Effector CD4-positive, alpha-beta T cell (primary cell): Measurements from ENCODE around the gene TOR1AIP1.

Source experiments
- DNase-seq: peaks from one replicate; pipeline ENCODE4 v3.0.0-alpha.2; 2020

TOR1AIP1 gene

DNA sequence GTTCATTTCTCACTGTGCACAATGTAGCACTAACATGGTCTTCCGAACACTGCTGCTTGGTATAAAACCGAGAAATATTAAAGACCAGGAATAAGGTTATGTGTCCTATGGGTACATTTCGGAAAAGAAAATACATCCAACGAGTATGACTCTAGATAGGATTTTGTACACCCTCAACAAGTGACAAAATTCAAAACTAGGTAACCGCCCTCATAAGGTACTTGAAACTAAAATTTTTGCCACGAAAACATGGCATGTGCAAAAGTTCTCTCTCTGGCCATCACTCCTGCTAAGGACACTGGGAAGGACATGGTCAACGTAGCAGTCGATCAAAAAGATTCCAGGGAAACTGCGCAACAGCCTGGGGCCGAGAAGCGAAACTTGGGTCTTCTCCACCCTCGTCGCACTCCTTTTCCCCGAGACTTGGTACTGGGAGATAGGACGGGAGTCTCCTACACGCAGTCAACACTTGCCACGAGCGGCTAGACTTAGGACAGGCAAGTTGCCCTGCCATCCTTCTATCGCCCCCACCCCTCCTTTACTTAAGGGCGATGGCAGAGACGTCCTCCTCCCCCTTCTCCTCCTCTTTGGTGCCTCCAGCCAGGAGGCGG, 338 bp upstream of the TOR1AIP1 start:
- DNase-seq, result no peak

DNA sequence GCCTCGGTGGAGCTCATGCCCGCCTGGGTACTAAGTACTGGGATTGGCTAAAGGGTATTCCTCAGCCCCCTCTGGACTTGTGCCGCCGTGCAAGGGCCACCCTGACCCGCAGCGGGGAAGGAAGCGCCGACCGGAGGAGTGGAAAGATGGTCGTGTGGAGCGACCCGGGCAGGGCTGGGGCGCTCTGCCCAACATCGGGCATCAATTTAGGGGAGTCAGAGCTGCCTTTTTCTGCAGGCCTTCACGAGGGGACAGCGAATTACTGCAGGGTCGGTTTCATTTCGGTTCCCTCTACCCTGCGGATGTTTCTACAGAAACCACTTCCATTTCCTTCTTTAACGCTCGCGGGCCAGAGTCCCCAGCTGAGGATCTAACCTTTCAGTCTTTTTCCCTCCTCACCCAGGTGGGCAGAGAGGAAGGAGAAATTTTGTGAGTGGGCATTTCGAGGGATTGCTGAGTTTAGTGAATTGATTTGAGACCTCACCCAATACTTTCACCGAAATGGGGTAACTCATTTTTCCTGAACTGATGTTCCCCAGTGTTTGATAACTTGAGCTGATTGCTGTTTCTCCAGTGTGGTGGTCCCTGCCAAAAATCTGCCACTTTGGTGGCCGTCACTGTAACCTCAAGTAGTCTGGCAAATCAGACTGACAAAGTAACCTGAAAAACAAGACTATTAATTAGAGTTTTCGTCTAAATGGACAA, 1.1 kb downstream of the TOR1AIP1 start:
- no peak for DNase-seq

DNA sequence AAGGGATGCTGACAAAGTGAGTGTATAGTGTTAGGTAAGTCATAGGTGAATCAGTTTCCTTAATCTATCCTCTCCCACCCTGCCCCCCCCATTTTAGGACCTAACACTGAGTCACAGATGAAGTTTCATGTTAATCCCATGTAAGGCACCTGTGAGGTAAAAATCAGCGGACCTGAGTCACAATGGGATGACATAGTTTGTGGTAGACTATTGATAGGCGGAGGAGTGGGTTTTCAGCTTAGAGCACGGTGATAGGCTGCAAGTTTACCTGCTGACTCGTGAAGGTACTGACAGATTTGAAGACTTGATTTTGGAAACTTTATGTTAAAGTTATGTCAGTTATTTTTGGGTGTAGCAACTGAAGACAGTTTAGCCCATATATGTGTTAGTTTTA, 1.7 kb downstream of the TOR1AIP1 start:
- DNase-seq, result peak; percentile 69

DNA sequence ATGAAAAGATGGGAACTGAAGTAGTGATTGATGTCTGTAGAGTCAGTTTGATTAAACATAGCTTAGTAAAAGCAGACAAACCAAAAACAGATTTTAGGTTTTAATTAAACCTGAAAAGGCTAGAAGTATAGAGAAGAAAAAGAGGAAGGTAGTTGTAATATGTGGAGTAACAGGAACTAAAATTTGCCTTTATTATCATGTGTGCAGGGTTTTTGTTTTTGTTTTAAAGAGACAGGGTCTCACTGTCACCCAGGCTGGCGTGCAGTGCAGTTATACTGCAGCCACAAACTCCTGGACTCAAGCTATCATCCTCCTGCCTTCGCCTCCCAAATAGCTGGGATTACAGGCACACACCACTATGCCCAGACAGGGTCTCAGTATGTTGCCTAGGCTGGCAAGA, 6.0 kb downstream of the TOR1AIP1 start:
- no peak for DNase-seq

DNA sequence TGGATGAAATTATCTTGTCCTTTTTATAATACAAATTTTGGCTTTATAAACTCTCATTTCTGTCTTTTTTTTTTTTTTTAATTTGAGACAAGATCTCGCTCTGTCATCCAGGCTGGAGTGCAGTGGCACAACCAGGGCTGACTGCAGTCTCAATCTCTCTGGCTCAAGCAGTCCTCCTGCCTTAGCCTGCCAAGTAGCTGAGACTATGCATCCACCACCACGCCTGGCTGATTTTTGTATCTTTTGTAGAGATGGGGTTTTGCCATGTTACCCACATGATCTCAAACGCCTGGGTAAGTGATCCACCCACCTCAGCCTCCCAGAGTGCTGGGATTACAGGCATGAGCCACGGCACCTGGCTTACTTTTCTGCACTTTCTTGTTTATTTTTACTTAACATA, 7.5 kb downstream of the TOR1AIP1 start:
- DNase-seq, result no peak

DNA sequence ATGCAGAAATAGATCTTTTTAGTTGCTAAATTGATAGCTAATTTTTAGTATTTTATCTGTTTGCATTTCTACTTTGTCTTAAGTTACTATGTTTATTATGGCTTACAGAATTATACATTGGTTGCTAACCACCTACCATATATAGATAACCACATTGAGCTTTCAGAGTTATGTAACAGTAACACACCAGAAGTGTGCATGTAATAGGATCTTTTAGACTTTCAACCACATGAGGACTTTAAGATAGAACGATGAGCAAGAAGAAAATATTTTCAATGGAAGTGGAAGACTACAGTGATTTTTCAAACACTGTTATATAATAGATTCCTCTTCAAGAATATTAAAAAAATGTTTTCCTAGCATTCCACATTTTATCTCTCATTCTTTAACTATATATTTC, 28.8 kb downstream of the TOR1AIP1 start:
- DNase-seq, result no peak

DNA sequence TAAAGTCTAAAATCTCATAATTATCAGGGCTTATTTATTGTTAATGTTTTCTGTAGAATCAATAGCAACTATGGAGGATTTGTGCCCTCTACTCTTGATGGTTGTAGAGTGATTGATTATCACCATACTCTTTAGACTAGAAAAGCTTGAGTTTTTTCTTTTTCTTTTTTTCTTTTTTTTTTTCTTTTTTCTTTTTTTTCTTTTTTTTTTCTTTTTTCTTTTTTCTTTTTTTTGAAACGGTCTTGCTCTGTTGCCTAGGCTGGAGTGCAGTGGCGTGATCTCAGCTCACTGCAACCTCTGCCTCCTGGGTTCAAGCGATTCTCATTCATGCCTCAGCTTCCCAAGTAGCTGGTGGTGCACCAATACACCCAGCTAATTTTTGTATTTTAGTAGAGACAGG, 29.7 kb downstream of the TOR1AIP1 start:
- no peak for DNase-seq

DNA sequence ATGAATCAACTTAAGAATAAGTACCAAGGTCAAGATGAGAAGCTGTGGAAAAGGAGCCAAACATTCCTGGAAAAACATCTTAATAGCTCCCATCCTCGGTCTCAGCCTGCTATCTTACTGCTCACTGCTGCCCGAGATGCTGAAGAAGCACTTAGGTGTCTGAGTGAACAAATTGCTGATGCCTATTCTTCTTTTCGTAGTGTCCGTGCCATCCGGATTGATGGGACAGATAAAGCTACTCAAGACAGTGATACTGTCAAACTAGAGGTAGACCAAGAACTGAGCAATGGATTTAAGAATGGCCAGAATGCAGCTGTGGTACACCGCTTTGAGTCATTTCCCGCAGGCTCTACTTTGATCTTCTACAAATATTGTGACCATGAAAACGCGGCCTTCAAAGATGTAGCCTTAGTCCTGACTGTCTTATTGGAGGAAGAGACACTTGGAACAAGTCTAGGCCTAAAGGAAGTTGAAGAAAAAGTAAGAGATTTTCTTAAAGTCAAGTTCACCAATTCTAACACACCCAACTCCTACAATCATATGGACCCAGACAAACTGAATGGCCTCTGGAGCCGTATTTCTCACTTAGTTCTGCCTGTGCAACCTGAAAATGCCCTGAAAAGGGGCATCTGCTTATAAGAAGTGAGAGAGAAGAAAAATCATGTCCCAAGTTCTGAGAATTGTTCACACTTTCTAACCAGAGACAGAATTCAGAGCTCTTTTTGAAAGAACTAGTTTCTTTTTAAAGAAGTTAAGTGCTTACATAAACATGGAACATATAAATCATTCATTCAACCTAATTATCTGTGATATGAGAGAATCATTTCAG, 35.7 kb downstream of the TOR1AIP1 start:
- no peak for DNase-seq

DNA sequence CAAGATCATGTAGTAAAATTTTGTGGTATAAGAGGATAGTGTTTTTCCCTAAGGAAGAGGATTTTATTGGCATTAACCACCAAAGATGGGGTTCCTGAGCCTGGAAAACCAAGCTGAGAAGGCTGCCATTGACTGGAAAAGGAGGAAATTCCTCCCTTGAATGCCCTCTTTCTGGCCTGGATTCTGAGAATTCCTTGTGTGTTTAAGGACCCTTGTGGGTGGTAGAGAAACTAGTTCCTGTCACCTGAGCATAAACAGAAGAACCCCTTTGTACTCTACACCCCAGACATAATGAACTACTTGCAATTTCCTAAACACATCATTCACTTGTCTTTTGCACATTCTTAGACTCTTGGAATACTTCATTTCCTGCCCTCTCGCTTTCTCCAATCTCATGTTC, 39.4 kb downstream of the TOR1AIP1 start:
- DNase-seq, result no peak

DNA sequence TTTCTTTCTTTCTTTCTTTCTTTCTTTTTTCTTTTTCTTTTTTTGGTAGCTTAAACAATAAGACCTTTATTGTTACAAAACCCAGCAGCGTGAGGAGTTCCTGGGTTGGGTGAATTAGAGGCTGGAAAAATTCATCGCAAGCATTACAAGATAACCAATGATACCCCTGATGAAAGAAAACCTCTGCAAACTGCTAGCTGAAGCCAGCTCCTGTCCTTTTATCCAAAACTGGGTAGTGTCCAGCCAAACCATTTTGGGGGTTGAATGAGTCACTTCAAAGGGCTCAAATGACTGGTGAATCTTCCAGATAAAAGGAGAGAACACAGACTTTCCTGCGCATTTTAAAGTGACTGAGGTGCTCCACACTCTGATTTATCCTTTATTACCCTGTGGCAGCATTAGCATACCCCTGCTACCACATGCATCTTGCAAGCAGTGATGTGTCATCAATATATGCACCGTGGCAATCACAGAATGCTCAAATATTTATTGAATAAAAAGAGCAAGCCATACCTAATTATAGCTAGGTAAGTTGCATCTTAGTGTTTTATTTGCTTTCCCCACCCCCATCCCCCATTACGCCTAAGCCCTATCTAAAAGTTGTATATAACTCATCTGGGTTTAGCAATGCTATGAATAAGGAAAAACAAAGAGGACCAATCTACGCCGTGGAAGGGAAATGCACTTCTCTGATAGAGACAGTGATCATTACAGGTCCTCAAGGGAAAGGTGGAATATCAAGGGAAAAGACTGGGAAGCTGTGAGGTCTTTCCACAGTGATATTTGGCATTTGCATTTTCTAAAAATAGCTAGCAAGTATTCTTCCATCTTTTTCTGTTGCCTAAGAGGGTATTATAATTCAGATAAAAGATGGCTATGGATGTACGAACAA, 40.1 kb downstream of the TOR1AIP1 start:
- no peak for DNase-seq

DNA sequence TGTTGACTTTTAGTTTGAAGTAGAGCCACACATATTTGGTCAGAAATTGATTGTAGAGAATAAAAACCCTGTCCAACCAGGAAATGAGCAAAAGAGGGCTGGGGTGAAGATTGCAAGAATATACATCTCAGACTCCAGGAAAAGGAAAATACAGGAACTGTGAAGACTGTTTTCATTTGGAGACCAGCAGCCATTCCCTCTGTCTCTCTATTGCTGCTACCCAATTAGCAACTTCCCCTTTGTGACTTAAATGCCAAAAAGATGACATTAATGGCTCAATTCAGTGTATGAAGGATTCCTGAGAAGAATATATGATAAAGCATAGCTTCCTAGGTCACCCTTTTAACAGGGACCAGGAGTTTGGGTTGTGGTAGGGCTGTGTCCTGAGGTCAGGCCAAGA, 40.9 kb downstream of the TOR1AIP1 start:
- DNase-seq, result no peak

DNA sequence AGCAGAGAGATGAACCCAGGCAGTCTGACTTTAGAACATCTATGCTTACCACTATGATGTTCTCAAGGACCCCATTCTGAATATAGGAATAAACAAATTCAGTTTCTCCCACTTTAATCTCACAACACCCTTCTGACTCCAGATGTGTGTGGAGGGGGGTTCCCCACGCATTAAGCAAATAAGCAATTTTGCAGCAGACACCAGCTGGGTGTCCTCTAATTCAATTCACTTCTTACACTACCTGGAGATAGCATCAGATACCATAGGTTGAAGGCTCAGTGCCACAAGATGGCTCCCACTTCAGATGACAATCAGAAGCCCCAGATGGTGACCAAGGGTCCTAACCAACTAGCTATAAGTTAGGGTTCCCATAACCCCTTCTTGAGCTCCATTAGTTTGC, 42.2 kb downstream of the TOR1AIP1 start:
- DNase-seq, result no peak

DNA sequence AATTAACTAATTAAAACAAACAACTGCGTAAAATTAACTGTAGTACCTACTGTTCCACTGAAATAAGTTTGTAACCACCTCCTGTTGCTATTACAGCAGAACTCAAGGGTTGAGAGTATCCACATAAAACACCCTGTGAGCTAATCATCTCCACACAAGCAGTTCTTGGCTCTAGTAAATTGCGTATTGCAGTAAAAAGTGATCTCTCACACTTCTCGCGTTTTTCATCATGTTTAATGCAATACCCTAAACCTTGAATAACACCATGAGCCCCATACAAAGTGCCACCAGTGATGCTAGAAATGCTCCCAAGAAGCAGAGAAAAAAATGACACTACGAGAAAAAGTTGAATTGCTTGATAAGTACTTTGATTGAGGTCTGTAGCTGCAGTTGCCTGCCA, 43.2 kb downstream of the TOR1AIP1 start:
- DNase-seq, result no peak

DNA sequence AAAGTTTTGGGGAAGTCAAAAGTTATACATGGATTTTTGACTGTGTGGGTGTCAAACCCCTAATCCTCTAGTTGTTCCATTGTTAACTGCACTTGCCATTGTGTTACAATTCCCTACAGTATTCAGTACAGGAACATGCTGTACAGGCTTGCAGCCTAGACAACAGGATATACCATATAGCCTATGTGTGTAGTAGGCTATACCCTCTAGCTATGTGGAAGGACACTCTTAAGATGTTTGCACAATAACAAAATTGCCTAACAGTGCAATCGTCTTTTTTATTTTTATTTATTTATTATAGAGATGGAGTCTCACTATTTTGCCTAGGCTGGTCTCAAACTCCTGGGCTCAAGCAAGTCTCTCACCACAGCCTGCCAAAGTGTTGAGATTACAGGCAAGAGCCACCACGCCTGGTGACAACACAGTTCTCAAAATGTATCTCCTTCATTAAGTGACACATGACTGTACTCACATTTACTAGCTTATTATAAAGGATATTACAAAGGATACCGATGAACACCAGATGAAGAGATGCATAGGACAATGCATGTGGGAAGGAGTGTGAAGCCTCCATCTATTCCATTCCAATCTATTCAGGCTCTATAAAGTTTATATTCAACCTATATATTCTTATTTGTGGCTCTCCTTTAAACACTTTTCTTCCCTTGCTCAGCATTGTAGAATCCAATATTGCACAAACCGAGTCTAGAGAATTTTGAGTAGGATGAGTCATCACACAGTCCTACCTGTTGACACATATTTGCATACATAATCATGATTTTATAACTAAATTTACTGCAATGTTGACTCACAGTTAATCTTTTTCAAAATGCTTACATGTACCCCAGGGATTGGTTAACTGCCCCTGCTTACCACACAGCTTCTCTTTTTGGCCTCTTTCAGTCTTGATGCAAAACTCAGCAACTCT, 44.1 kb downstream of the TOR1AIP1 start:
- no peak for DNase-seq

DNA sequence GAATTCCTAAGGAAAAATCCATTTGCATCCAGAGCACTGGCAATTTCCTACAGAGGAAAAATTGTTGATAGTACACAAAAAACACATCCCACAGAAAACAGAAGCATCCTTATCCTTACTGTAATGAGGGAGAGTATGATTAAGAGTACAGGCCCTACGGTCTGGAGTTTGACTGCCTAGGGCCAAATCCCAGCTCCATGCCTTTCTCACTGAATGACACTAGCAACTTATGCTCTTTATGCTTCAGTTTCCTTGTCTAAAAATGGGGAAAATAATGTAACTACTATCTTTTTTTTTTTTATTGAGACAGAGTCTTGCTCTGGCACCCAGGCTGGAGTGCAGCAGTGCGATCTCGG, 44.7 kb downstream of the TOR1AIP1 start:
- no peak for DNase-seq

DNA sequence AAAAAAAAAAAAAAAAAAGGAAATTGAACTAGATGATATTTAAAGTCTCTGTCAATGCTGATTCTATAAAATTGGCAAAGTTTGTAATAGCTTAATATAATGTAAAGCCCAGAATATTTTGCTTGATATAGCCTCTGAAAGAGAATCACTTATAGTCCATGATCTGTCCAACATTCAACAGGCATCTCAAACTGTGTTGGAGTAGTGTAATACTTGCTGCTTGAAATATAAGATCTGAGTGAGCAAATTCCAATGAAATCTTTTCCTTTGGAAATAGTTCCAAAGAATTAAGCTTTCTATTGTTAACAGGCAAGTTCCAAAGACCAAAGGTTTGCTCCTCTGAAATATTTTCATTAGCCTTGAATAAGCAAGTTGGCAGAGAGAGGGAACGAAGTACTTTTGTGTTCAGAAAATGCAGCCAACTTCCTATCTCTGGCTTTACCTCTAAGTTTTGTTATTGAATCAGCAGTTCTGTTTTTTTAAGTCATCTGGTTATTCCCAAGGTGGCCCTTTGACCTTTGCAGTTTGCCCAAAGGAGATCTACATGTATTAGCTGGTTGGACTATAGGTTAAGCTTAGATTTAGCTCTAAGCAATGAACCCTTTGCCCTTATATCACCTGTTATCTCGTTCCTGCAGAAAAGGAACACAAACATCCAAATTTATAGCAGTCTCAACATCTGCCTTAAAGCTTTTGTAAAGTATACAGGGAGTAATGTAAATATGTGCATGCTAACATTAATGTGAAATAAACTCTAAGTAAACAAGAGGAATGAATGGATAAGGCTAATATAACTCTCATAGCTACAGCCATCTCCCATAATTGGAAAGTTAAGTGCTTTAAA, 48.1 kb downstream of the TOR1AIP1 start:
- DNase-seq, result no peak

DNA sequence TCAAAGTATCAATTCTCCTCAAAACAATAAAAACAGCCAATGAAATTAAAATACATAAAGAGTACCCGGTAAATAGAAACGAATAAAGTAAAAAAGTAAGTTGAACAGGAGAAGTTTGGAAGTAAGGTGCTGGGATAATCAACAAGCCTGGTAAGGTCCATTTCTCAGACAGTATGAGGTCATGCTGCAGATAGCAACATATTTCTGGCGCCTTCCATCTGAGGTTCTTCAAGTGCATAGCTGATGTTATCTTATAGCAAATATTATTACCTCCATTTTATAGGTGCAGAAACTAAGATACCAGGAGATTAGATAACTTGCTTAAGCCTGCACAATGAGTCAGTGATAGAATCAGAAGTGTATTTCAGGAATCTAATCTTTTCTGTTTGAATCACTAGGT, 48.8 kb downstream of the TOR1AIP1 start:
- DNase-seq, result no peak

DNA sequence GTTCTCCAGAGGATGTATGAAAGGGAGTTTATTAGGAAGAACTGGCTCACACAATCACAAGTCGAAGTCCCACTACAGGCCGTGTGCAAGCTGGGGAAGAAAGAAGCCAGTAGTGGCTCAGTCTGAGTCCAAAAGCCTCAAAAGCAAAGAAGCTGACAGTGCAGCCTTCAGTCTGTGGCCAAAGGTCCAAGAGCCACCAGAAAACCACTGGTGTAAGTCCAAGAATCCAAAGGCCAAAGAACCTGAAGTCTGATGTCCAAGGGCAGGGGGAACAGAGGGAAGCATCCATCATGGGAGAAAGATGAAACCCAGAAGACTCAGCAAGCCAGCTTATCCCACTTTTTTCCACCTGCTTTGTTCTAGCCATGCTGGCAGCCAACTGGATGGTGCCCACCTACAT, 51.1 kb downstream of the TOR1AIP1 start:
- DNase-seq, result no peak

DNA sequence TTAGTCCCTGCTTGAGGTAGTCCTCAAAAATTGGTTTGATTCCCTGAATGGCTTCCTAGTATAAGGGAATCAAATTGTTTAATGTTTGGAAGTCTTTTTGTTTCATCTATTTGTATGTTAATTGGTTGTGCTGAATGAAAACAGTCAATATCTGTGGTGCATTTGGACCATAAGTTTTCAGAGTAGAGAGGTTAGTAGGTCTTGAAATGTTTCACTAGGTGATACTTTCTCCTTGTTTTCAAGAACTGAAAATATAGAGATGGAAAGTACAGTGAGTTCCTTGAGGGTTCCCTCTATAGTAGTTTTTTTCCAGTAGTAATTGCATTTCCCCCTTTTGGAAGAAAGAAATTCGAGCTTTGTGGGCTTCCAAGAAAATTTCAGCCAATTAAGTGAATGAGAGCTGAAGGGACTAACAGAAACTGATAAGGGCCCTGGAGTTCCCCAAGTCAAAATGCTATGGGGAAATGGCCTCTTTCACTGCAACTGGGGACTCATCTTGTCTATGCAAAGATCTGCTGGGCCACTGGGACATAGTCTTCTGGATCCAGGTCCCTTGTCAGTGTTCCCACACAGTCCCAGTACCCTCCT, 53.9 kb downstream of the TOR1AIP1 start:
- no peak for DNase-seq

DNA sequence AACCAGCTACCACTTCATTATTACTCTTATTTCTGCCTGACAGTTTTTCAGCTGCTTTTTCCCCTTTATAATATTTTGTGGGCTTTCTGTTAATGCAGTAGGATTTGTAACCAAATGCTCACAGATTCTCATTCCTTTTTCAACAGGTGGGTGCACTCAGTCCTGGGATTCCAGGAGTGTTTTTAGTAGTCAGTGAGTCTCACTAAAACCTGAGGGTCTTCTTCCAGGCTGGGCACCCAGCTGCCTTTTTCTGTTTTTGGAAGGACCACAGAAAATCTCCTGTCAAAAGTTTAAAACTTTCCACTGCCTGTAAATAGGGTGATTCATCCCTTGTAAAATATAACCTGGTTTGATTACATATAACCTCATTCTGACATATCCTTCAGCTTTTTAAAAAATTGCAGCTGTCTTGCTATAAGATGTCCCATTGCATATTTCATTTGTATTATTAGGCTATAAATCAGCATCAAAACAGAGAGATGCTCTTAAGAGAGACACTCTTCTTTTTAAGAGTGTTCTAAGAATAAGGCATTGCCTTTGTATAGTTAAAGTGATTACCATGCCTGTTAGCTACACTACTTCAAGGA, 55.7 kb downstream of the TOR1AIP1 start:
- no peak for DNase-seq
